Rectal smooth muscle tissue (tissue), 1 donor: Measurements from ENCODE around the gene GATA6.
A peak's percentile ranks its signal among the peaks of the same experiment; 100 is the strongest.
"Not testable (repeated sequence)": the region's sequence is repeated elsewhere in the genome, so short reads cannot be mapped to it uniquely, and the experiment has no call there.

Source experiments
- H3K27ac ChIP-seq: one replicate; pipeline ENCODE4 v1.7.0; 2013; ENCODE audit warnings: low read depth, low read length, inconsistent platforms
- H3K27me3 ChIP-seq: one replicate; pipeline ENCODE4 v1.7.0; 2013; ENCODE audit warnings: low read length; ENCODE audit not compliant: control insufficient read depth, insufficient read depth
- H3K36me3 ChIP-seq: one replicate; pipeline ENCODE4 v1.7.0; 2013; ENCODE audit warnings: low read length; ENCODE audit not compliant: control insufficient read depth, insufficient read depth
- H3K4me1 ChIP-seq: one replicate; pipeline ENCODE4 v1.7.0; 2013; ENCODE audit warnings: low read length; ENCODE audit not compliant: control insufficient read depth, insufficient read depth
- H3K4me3 ChIP-seq: one replicate; pipeline ENCODE4 v1.7.0; 2013; ENCODE audit warnings: low read length
- H3K9ac ChIP-seq: one replicate; pipeline ENCODE4 v1.7.0; 2013; ENCODE audit warnings: low read length

GATA6 gene

DNA sequence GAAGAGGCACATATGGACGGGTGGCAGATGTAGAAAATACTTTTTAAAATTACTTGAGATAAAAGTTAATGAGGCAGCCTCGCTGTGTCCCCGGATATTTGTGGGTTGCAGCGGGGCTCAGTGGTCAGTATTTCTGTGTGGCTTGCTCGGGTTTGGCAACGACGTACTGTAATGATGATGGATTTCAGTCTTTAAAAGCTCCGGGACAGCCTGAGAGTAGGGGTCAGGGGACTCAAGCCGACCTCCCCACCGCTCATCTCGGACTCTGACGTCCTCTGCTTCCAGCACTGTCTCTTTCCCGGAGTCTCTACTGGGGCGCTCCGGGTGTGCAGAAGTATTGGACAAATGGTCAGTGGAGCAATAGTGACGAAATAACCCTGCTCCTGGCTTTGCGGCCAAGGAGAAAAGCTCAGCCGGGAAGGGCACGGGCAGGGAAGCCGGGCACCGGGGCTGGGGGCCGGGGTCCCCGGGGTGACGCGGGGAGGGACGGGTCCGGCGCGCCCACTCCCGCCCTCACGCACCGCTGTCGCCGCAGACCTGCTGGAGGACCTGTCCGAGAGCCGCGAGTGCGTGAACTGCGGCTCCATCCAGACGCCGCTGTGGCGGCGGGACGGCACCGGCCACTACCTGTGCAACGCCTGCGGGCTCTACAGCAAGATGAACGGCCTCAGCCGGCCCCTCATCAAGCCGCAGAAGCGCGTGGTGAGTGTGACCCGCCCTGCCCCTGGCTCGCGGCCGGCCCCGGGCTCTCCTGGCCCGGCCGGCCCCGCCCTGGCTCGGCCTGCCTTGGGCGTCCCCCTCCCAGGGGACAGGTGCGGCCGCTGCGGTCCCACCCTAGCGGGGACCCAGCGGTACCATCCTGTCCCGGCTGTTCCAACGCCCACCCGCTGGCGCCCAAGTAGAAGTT is 7.3 kb downstream of the GATA6 start:
- H3K4me3 ChIP-seq = peak overlapping the region; percentile 23
- no peaks in the 10 kb centered on the region for H3K4me1 ChIP-seq
- H3K27ac ChIP-seq = no peak overlapping the region
- H3K9ac ChIP-seq = no peak overlapping the region
- H3K27me3 ChIP-seq = no peaks in the 10 kb centered on the region
- H3K36me3 ChIP-seq = no peaks in the 10 kb centered on the region

DNA sequence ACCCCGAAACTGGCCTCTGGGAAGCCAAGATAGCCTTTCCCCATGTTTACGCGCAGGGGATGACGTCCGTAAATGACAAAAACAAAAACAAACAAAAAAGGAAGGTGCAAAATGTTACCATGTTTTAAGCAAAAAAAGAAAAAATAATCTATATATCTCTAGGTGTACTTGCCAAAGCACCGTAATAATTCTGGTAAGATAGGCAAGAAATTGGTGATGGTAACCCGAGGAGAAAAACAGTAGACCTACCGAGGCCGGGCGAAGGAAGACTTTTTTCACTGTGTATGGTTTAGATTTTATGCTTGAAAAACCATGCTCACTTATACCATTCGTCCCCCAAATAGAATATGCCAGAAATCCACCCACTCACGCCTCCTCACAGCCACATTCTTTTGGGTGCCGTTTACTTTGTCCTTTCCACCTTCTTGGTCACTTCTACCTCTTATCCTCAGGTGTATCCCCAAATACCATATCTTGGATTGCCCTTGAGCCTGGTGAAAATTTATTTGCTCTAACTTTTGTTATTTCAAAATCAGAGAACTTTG is 8.0 kb downstream of the GATA6 start:
- Histone ChIP-seq H3K36me3 (no peaks in the 10 kb centered on the region), H3K27me3 (no peaks in the 10 kb centered on the region), H3K4me1 (no peaks in the 10 kb centered on the region), H3K9ac (no peak overlapping the region), H3K4me3 (peak overlapping the region; percentile 23), H3K27ac (no peak overlapping the region)

DNA sequence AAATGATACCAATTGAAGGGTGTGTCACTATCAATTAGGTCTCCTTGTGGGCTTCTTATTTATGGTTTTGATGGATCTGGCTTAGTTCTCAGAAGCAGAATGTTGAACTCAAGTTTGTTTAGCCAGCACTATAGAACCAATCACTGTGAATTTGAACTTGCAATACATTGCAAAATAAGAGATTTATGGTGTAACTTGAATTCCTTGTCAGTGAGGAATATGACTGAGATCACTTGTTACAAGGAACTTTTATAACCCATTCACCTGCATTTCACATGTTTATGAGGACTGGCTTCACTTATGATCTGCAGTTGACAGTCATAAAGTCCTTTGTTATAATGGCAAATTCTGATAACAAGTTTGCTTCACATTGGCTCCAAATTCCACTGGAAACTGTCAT is 9.8 kb downstream of the GATA6 start:
- no peaks in the 10 kb centered on the region for H3K4me1 ChIP-seq
- H3K27ac ChIP-seq = no peak overlapping the region
- no peaks in the 10 kb centered on the region for H3K36me3 ChIP-seq
- H3K4me3 ChIP-seq = no peak overlapping the region
- no peak overlapping the region for H3K9ac ChIP-seq
- no peaks in the 10 kb centered on the region for H3K27me3 ChIP-seq

DNA sequence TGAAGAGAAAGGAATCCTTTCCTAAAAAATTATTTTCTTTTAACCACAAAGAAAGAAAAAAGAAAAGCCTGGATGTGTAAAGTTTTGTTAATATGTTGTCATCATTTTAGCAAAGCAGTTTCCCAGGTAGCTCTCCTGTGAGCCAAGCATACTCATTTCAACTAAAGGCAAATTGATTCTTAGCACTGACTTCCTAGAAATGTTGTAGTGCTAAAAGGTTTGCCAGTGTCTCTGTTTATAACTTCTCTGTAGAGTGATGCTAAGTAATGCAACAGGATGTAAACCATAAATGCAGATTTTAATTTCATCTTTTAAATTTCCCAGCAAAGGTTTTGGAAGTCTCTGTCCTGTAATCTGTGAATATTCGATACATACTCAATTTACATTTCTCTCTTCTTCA is 10.2 kb downstream of the GATA6 start:
- H3K36me3 ChIP-seq = no peaks in the 10 kb centered on the region
- H3K27me3 ChIP-seq = no peaks in the 10 kb centered on the region
- H3K27ac ChIP-seq = no peak overlapping the region
- H3K4me3 ChIP-seq = no peak overlapping the region
- H3K4me1 ChIP-seq = no peaks in the 10 kb centered on the region
- no peak overlapping the region for H3K9ac ChIP-seq

DNA sequence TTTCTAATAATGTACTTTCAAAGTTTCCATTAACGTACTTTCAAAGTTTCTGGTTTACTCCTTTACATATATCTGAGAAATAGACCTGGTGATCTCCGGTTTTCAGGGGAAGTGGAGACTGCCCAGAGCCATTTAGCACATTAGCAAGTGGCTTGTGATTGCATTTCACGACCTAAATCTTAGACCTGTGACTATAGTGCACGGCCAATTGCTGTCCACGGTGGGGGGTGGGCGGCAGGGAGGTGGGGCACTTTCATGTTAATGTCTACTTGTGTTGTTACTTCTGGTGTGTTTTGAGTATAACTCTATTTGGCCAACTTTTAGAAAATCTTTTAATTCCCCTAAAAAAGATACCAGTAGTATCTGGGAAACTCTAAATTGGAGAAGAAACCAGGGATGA is 11.3 kb downstream of the GATA6 start:
- no peaks in the 10 kb centered on the region for H3K36me3 ChIP-seq
- no peak overlapping the region for H3K9ac ChIP-seq
- H3K4me1 ChIP-seq = no peaks in the 10 kb centered on the region
- no peak overlapping the region for H3K4me3 ChIP-seq
- H3K27ac ChIP-seq = no peak overlapping the region
- no peaks in the 10 kb centered on the region for H3K27me3 ChIP-seq

DNA sequence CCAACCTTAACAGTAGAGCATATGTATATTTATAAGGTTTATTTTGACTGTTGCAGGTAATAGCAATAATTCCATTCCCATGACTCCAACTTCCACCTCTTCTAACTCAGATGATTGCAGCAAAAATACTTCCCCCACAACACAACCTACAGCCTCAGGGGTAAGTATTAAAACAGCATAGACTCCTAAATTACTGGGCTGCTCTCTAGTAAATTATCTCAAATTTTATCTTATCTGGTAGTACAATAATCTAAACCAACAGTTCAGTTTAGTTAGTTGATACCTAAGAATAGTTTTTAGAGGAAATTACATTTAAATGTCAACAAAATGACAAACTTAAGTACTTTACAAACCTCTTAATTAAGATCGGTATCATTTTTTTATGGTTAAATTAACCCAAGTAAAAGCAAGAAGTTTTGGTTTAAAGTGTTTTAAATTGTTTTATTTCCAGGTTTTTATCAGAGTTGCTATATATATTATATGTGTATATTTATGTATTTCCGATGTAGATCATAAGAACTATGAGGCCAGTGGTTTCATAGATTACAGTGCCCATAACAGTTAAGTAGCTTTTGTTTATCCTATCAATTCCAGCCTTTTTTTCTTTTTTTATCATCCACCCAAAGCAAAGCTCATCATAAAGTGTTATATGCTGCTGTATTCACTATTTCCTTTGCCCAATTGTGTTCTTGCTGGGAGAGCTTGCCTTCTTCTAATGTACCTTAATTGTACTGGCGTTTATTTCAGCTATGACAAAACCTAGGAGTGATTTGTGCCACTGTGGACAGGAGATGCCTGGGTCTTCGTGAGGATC is 13.7 kb downstream of the GATA6 start:
- H3K27ac ChIP-seq = no peak overlapping the region
- no peaks in the 10 kb centered on the region for H3K36me3 ChIP-seq
- H3K9ac ChIP-seq = no peak overlapping the region
- no peaks in the 10 kb centered on the region for H3K4me1 ChIP-seq
- H3K27me3 ChIP-seq = no peaks in the 10 kb centered on the region
- no peak overlapping the region for H3K4me3 ChIP-seq

DNA sequence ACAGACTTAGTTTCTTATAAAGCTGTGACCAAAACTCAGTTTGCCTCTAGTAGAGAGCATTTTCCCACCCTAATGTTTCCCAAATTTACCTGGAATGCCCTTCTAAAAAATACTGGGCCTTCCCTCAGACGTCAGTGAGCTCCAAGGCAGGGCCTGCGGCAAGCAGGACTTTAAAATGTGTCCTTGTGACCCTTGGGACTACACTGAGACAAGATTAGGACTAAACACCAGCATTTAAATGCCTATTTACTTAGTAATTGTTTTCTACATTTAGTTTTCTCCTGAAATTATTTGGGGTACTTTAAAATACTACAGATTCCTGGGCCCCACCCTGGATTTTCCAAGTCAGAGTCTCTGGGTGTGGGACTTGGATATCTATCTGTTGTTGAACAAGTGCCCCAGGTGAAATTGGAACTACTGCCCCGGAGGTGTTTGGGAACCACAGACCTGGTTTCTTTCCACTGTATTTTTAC is 14.3 kb downstream of the GATA6 start:
- Histone ChIP-seq H3K27ac (no peak overlapping the region), H3K4me3 (no peak overlapping the region), H3K36me3 (peaks cover under 1% of the 10 kb centered on the region), H3K27me3 (no peaks in the 10 kb centered on the region), H3K9ac (no peak overlapping the region), H3K4me1 (no peaks in the 10 kb centered on the region)

DNA sequence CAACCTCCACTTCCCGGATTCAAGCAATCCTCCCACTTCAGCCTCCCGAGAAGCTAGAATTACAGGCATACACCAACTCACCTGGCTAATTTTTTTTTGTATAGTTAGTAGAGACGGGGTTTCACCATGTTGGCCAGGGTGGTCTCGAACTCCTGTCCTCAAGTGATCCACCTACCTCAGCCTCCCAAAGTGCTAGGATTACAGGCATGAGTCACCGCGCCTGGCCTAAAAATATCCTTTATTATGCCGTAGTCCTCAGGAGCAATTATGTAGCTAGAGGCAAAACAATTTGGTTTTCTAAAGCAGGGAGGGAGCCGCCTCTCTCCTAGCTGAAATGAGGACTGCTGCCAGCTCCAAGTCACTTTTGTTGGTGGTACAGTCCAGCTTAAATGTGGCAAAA is 15.2 kb downstream of the GATA6 start:
- not testable (repeated sequence) for H3K27me3 ChIP-seq, H3K36me3 ChIP-seq, H3K9ac ChIP-seq, H3K27ac ChIP-seq, H3K4me1 ChIP-seq, H3K4me3 ChIP-seq

DNA sequence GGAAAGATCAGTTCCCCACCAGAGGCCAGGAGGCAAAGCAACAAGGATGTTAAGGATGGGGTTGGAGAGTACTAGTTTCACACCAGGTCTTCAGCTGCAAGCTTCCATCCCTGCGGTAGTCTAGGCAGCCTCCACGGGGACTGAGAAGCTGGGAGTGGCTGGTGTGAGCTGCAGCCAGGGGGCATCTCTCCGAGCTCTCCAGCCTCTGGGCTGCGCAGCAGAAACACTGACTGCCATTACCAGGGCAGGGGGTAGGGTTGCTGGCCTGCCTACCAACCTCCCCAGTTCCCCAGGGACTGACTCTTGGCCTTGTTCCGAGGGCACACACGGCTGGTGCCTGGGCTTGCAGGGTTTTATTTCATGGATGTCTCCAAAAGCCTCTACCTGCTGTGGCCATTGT is 15.9 kb downstream of the GATA6 start:
- H3K4me1 ChIP-seq = no peaks in the 10 kb centered on the region

DNA sequence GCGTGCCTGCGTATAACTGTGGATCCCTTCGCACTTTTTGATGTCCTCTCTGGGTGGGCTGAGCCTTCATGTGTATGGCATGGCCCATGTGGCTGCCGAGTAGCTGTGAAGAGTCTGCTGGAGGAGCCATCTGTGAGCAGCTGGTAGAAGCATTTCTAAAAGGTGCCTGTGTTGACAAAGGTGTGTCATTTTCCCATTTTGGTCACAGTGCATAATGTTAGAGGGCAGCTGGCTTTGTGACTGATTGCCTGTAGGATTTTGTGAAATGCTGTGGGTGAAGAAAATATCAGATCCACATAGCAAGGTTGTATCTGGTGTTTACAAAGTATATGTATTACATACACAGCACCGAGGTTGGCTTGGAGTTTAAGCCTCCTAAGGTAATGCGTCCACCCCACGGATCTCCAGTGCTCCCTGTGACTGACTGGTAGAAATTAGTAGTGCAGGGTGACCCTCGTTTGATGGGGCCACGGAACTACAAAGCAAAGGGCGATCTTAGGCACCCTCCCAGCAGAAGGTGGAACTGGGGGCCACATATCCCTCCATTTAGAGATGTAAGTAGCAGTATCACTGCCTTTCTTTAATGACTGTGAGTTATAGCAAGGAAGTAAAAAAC is 16.5 kb downstream of the GATA6 start:
- Histone ChIP-seq H3K4me1 (no peaks in the 10 kb centered on the region), H3K4me3 (no peak overlapping the region), H3K9ac (no peak overlapping the region), H3K36me3 (peaks cover 2% of the 10 kb centered on the region), H3K27me3 (no peaks in the 10 kb centered on the region), H3K27ac (no peak overlapping the region)

More for the DNA sequence above, 15.9 kb downstream of the GATA6 start:
- Histone ChIP-seq H3K9ac (no peak overlapping the region), H3K27ac (no peak overlapping the region), H3K36me3 (peaks cover 2% of the 10 kb centered on the region), H3K27me3 (no peaks in the 10 kb centered on the region), H3K4me3 (no peak overlapping the region)

DNA sequence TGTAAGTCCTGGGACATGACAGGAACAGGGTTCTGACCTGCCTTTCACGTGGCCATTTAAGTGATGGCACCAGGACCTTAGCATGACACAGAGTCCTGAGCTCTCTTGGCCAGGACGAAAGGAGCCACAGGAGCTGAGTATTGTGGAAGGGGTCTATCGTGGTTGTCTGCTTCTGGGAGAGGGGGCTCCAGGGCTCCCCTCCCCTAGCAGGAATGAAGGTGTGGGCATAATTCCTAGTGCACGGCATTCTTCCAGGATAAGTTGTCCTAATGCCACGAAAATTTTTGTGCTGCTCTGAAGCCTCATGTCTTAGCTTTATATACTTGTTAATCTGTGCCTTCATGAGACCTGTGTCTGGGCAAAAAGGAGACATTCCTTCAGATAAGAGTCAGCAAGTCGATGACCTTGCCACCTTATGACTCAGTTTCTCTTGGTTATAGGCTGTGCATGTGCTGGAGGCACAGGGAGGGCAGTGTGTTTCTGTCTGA is 17.1 kb downstream of the GATA6 start:
- H3K27ac ChIP-seq = no peak overlapping the region
- no peak overlapping the region for H3K4me3 ChIP-seq
- H3K36me3 ChIP-seq = peaks cover 2% of the 10 kb centered on the region
- H3K4me1 ChIP-seq = no peaks in the 10 kb centered on the region
- no peaks in the 10 kb centered on the region for H3K27me3 ChIP-seq
- no peak overlapping the region for H3K9ac ChIP-seq
